Epithelial cell of proximal tubule (primary cell): Measurements from ENCODE around the gene SCCPDH. TPM values are rescaled to one million over a fixed set of nuclear protein-coding genes. Genes with fewer than 3 reads are reported as not detected.

ENCODE experiments used
- DNase-seq: peaks from one replicate; pipeline ENCODE4 v3.0.0-alpha.2; 2011; ENCODE audit warnings: low read depth
- H3K4me3 ChIP-seq: 2 replicates; pipeline ENCODE4 v1.5.1; 2011; ENCODE audit warnings: low read depth, mild to moderate bottlenecking, low read length
- CTCF ChIP-seq: conservative IDR thresholded peaks from 2 replicates; pipeline ENCODE4 v1.5.1; 2012; ENCODE audit warnings: low read depth, mild to moderate bottlenecking, low read length
- total RNA-seq: library from RNA; depleted of rRNA; stranded (reverse); fragments of >200 nt; gene quantifications from 2 replicates; pipeline ENCODE4 v1.2.3, GENCODE V29; 2015

The SCCPDH gene
- total RNA-seq, 1 donor from 2014 or later, result 40.8 TPM

DNA sequence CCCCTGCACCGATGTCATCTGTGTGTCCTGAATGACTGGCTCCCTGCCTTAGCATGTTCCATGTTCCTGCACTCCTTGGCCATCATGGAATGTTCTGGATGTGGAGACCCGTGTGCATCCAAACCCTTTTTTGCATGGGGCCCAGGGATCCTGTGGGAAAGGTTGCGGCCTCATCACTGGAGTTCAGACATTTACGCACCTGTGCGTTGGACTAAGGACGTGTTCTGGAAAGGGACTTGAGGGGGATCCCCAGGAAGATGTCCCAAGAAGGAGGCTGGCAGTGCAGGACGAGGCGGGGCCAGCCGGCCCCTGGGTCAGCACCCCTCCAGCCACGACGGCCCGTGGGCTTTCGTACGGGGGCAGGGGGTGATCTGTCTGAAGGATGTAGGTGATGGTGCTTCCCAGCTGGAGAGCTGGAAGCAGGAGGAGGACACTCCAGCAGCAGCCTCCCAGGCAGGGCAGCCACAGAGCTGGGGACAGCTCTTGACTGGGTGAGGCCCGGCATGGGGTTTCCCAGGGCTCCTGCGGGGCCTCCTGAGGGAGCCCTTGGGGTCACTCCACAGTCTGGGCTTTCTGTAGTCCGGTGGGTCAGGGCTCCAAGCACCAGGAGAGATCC, 67.2 kb downstream of the SCCPDH start:
- TF ChIP-seq CTCF, result no peak
- DNase-seq, result no peak
- H3K4me3 ChIP-seq, result no peak overlapping the region

- TF ChIP-seq CTCF, result no peak
- H3K4me3 ChIP-seq, result no peak overlapping the region
- DNase-seq, result no peak
Observed at GRCh38 chr1:246792603-246793002, 68.4 kb downstream of the SCCPDH start.

DNA sequence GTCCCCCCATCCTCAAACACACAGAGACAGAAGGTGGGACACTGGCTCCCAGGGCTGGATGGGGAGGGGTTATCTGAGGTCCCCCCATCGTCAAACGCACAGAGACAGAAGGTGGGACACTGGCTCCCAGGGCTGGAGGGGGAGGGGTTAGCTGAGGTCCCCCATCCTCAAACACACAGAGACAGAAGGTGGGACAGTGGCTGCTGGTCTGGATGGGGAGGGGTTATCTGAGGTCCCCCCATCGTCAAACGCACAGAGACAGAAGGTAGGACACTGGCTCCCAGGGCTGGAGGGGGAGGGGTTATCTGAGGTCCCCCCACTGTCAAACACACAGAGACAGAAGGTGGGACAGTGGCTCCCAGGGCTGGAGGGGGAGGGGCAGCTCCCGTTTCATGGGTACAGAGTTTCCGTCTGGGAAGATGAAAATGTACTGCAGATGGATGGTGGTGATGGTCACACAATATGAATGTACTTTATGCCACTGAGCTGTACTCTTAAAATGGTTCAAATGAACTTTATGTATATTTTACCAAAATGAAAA, 69.2 kb downstream of the SCCPDH start:
- H3K4me3 ChIP-seq, result no peak overlapping the region
- no peak for DNase-seq
- no peak for TF ChIP-seq CTCF

DNA sequence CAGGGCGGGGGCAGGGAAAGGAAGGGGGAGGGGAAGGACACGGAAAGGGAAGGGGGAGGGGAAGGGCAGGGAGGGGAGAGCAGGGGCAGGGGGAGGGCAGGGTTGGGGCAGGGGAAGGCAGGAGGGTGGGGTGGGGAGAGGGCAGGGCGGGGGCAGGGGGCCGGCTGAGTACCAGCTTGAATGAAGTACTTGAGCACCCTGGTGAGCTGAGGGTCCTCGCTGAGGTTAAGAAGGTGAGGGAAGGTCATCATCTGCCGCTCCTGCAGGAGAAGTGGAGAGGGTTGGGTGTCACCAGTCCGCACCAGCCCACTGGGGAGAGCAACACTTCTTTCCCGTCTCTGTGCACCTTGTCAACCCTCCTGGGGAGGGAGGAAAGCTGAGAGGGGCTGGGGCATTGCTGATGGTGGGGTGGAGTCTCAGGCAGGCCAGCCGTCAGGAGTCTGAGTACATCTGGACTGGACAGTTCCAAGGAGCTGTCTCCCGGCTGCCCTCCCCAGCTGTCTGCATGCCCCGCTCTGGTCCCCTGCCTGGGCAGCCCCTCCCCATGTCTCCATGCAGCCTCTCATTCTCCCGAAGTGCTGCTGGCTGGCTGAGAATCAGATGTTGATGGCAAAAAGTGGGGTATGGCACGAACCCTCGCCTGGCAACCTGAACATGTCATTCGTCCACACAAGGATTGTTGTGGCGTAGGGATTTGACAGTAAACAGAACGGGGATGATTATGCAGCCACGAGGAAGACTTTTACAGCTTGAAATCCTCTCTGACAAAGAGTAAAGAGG, 70.0 kb downstream of the SCCPDH start:
- no peak for TF ChIP-seq CTCF
- H3K4me3 ChIP-seq, result no peak overlapping the region
- DNase-seq, result no peak

- H3K4me3 ChIP-seq, result no peak overlapping the region
- TF ChIP-seq CTCF, result no peak
- no peak for DNase-seq
Observed at GRCh38 chr1:246794828-246795671, 70.8 kb downstream of the SCCPDH start.

DNA sequence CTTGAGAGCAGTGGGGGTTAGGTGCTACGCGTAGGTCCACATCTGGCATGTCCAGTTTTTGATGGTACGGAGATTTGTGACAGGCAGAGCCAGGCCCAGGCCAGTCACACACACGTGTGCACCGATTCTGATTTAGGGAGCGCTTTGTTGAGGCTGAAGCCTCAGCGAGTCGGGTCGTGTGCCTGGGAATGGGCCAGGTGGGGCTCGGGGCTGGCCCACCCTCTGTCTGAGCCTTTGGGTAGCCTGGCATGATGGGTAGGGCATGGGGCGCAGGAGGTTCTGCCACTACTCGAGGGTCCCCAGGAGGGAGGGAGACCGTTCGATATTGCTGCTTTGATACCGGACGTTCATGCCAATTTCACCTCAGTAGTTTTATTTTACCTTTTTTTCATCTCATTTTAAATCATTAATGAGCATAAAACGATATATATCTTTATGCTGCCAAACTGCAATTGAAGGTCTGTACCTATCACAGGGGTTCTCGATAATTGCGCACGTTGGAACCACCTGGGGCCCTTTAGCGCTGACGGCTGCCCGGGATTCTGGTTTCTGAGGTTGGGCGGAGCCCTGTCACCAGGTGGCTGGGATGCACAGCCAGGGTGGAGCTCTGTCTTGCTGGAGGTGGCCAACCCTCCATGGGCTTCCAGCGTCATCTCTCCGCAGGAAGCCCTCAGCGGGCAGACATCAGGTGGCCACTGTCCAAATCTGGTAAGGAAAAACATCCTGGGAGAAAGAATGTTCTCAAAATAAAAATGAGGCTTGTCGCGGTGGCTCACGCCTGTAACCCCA, 71.9 kb downstream of the SCCPDH start:
- DNase-seq, result no peak
- TF ChIP-seq CTCF, result no peak
- H3K4me3 ChIP-seq, result no peak overlapping the region
